T-helper 1 cell (primary cell): ENCODE data around the gene RALGAPB.
"Not testable (repeated sequence)": the region's sequence is repeated elsewhere in the genome, so short reads cannot be mapped to it uniquely, and the experiment has no call there.

Experiments
- DNase-seq, 5 donors: peaks; one replicate each; pipeline ENCODE4 v3.0.0-alpha.2; 2012 to 2020

Gene RALGAPB

DNA sequence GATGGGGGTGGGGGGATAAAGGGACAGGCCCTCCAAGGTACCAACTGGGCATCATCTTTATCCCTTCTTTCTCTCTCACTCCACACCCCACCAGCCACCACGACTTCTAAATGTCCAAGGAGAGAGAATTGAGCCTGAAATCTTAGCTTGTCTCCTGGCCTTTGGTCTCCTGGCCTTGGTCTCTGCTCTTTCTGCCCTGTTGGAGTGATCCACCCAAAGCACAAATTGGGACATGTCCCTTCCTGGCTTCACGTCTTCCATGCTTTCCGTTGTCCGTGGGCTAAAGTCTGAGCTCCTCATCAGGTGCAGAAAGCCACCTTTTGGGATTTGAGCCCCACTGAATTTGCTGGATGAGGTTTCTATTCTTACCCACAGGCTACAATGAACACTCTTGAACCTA lies 116.7 kb downstream of the RALGAPB start:
- DNase-seq, result no peak

DNA sequence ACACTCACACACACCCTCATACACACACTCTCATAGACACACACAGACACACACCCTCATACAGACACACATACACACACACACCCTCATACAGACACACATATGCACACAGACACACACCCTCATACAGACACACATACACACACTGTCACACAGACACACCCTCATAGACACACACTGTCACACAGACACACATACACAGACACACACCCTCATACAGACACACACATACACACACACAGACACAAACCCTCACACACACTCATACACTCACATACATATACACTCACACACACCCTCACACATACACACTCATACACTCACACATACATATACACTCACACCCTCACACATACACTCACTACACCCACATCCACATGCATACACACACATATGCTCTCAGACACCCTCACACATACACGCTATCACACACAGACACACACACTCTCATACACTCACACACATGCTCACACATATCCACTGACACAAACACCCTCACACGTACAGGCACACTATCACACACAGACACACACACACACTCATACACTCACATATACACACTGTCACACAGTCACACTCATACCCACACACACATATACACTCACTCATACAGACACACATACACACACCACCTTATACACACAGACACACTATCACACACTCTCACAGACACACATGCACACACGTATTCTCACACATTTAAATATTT lies 117.5 kb downstream of the RALGAPB start:
- no peak for DNase-seq

DNA sequence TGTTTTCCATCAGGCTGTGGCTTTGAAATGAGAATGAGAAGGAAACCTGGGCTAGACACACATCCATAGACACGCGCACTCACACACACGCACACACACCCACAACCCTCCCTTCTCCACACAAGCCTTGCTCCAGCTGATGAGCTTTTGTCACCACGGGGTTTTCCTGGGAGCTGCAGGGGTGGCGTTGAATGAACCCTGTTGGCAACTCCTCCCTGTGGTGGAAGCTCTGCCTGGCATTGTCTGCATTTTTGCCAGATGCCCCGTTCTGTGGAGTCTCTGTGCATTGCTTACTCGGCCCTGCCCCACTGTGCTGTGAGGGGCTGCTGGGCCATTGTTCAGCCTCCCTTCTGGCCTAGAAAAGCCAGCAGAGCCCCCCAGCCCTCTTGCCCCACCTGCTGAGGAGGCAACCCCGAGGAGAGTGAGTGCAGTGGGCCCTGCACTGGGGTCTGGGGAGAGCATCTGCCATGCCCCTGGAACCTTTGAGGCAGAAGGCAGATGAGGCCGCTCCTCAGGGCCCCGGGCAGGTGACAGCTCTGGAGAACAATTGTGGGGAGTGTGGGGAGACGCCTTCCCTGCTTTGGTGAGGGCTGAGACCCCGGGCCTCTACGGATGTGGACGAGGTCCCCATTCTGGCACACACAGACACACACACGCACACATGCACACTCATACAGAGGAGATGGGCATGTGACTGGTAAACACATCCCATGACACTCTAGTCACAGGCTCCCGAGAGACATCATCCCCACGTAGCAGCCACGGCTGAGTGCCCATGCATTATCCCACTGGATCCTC lies 118.2 kb downstream of the RALGAPB start:
- no peak for DNase-seq

DNA sequence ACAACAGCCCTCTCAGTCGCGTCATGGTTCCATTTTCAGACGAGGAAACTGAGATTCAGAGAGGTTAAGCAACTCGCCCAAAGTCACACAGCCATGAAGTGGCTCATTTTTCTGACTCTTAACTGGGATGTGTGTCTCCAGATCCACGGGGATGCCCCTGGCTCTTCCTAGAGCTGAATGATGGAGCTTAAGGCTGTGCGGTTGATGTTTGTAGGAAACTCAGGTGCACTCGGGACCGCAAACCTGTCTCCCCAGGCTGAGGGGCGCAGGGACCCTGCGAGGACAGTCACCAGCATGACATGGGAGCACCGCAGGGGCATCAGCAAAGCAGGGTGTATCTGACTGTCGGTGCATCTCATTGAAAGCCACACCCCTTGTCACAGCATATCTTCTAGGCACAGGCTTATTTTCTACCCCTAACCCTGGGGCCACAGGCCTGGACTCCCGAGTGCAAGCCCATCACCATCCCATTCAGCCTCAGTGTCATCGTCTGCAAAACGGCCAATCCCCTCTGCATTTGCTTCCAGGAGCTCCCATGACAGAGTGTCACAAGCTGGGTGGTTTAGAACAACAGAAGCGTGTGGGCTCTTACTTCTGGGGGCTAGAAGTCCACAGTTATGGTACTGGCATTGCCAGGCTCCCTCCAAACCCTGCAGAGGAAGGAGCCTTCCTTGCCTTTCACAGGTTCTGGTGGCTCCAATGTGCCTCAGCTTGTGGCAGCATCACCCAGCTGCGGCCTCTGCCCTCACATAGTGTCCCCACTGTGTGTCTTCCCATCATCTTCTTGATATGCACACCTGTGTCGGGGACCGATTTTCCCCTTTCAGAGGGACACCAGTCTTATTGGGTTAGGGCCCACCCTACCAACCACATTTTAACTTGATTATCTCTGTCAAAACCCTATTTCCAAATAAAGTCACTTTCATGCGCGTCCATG lies 119.1 kb downstream of the RALGAPB start:
- DNase-seq, result no peak

DNA sequence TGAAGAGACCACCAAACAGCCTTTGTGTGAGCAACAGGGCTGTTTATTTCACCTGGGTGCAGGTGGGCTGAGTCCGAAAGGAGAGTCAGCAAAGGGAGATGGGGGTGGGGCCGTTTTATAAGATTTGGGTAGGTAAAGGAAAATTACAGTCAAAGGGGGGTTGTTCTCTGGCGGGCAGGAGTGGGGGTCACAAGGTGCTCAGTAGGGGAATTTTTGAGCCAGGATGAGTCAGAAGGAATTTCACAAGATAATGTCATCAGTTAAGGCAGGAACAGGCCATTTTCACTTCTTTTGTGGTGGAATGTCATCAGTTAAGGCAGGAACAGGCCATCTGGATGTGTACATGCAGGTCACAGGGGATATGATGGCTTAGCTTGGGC lies 119.8 kb downstream of the RALGAPB start:
- not testable (repeated sequence) for DNase-seq

DNA sequence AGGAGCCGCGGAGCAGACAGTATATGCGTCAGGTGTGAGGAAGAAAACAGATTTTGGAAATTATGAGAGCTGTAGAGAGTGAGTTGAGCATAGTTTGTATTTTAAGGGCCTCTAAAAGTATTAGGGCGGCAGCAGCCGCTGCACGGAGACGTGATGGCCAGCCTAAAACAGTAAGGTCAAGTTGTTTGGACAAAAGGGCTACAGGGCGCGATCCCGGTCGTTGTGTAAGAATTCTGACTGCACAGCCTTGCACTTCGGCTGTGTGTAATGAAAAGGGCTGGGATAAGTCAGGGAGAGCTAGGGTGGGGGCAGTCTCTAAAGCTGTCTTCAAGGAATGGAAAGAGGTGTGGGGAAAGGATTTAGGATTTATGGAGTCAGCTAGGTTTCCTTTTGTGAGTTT lies 121.6 kb downstream of the RALGAPB start:
- DNase-seq, result not testable (repeated sequence)

DNA sequence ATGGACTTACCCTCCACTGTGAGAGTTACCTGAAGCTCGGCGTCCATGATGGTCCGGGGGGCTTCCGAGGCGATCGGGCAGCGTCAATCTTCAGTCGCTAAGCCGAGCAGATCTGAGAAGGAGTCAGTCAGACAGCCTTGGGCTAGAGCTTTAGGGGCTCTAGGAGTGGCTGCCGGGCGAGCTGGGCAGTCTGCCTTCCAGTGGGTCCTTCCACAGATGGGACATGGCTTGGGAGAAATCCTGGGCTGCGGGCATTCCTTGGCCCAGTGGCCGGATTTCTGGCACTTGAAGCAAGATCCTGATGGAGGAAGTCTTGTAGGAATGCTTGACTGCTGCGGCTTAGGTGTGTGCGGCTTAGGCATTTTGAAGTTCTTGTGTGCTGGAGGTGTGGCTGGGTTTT lies 123.2 kb downstream of the RALGAPB start:
- DNase-seq, result not testable (repeated sequence)

DNA sequence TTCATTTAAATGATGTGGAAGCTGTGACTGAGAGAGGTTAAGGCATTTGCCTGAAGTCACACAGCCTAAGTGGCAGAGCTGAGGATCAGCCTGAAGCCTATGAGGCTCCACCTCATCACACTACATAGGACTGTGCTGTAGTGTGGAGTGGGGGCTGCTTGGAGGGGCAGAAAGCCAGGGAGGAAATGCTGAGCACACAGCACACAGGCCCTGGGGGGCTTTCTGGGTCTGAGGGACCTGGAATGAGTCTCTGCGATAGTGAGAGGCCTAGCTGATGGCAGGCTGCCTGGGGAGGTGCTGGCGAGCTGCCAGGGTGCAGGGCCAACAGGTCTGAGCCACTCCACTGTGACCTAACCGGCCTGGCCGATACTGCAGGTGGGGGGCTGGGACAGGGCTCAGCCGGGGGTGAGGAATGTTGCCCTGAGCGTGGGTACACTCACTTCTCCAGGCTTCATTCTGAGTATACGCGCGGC lies 126.8 kb downstream of the RALGAPB start:
- no peak for DNase-seq

DNA sequence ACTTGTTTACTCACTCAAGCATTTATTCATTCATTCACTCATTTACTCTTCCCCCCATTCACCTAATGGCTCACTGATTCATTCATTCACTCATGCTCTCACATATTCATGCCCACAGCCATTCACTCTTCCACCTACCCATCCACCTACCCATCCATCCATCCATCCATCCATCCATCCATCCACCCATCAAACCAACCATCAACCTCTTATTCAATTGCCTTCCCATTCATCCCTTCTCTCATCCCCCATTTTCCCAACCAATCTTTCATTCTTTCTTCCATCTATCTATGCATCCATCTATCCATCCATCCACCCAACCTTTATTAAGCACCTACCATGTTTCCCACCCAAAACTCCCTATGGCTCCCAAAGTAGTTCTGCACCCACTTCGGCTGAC lies 127.4 kb downstream of the RALGAPB start:
- DNase-seq, result no peak

DNA sequence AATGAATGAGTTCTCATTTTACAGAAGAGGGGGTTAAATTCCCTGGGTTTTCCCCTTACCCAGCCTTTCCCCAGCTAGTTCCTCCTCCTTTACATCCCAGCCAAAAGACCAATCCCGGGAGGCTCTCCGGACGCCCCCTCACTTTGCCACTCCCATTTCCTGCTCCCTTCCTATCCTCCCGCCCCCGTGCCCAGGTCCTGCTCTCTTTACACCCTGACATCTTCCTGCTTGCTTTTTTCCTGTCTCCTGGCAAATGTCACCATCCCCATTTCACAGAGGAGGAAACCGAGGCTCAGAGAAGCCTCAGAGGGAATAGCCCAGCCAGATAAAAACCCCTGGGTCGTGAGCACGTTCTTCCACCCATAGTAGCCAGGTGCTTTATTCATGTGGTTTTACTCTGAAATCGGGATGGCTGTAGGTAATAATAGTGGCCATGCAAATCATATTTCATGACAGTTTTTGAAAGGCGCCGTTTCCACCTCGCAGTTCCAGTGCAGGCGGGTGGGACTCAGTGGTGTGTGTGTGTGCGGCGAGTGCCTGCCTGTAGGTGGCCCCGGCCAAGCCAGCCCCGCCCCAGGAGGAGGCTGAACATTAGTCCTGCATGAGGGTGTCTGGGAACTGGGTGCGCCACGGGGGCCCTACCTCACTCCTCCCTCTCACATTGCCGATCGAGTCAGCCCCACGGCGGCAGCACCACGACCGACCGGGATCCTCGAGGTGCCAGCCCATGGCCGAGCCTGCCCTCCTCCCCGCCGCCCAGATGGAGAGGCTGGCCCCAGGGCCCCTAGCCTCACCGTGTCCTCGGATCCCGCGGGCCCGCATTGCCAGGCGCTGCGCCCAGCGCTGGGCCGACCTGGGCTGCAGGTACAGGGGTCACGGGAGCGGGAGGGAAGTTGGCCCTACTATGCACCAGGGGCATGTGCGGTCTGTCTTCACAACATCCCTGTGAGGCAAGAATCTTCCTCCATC lies 128.9 kb downstream of the RALGAPB start, which contains the start of gene ARHGAP40:
TSS of gene ARHGAP40 (plus strand) at position 594 of the 969 bp plus-strand sequence.
- no peak for DNase-seq

DNA sequence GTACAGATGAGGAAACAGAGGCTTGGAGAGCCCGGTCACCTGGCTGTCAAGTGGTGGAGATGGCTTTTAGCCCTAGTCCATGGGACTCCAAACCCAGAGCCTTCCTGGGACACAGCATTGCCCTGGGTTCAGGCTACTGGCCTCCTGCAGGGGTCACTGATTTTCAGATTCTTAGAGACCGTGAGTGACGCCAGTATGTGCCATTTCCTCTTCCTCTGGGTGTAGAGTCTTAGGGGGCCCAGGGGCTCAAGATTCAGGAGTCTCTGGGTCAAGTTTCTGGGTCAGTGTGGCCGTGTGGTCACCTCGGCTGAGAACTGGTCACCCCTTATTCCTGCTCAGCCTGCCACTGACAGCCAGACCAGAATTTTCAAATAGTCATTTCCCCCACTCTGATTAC lies 129.5 kb downstream of the RALGAPB start:
- DNase-seq, result no peak

DNA sequence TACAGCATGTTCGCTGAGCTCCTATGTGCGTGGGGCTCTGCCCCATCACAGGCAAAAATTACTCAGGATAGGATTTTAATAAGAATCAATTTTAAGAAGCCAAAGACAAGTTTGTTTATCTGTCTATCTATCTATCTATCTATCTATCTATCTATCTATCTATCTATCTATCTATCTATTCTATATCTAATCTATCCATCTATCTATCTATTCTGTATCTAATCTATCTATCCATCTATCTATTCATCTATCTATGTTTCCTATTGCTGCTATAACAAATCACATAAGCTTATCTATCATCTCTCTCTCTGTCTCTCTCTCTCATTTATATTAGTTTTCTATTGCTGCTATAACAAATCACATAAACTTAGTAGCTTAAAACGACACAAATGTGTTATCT lies 130.6 kb downstream of the RALGAPB start:
- no peak for DNase-seq

DNA sequence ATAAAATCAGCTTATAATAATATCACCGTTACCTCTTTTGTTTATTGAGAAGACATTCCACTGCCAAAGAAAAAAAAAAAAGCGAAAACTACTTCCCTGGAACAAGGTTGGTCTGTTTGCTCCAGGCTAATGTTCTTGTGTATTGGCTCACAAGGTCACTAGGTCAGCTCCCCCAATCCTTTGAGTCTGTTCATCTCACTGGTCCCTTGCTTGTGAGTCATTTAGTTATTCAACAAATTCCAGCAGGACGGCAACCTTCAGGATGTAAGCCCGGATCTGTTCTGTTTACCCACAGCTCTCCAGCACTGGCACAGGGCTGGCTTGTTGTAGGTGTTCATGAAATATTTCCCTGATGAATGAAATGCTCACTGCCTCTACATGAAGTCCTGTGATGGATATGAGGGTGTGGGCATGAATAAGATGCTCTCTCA lies 132.2 kb downstream of the RALGAPB start:
- no peak for DNase-seq

DNA sequence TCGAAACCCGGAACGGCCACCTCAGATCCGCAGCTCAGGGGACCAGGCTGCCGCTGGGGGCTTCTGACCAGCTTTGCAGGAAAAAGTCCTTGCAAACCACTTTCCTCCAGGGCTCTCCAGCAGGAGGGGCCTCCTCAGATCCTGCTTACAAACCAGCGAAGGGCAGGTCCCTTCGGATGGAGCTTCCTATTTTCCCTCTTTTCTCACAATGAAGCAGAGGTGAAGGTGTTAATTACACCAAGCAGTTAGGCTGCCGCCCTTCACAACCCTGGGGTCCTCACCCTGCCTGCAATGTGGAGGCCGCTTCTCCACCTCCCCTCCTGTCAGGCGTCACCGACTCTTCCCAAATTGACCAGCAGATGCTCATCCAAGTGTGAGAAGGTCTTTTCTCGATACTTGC lies 134.7 kb downstream of the RALGAPB start:
- no peak for DNase-seq

DNA sequence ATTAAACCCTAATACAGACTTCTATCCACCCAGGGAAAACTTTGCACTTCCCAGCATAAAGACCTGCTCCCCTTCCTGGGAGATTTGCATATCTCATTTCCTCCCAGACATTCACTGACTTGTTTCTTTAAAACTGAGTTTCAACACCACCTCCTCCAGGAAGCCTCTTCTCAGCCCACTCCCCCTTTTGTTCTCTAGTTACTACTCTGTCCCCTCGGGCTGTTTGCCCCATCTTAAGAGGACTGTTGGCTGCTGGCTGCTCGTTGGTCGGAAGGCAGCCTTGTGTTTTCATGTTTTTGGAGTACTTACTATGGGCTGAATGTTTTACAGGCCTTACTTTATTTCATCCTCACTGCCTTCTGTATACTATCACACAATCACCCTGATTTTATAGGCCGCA lies 135.5 kb downstream of the RALGAPB start:
- DNase-seq, result no peak

DNA sequence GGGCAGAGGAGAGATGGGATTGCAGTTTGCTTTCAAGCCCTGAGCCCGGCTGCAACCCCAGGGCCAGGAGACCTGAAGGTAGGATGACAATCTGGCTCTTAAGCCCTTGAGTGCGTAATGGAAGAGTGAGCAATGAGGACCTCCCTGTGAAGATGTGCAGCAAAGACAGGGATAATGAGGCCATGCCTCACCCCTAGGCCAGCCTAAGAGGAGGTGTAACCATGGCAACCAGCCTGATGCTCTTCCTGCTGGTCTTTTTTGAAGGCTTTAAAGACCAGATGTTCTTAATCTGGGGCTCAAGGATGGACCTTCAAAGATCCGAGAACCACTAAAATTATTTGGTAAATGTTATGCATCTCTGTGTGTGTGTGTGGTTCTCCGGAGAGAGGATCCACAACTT lies 137.2 kb downstream of the RALGAPB start:
- no peak for DNase-seq

DNA sequence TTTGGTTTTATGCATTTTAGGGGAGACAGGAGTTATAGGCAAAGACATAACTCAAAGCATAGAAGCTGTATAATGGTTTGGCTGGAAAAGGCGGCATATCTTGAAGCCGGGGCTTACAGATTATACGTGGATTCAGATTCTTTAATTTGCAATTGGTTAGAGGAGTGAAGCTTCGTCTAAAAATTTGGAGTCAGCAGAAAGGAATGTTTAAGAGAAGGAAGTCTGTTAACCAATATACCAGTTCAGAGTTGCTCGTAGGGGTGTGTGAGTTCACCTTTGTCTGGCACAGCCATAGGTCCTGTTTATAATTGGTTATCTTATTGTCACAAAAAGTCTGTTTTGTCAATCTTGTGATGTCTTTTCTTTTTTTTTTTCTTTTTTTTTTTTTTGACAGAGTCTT lies 137.9 kb downstream of the RALGAPB start:
- no peak for DNase-seq

DNA sequence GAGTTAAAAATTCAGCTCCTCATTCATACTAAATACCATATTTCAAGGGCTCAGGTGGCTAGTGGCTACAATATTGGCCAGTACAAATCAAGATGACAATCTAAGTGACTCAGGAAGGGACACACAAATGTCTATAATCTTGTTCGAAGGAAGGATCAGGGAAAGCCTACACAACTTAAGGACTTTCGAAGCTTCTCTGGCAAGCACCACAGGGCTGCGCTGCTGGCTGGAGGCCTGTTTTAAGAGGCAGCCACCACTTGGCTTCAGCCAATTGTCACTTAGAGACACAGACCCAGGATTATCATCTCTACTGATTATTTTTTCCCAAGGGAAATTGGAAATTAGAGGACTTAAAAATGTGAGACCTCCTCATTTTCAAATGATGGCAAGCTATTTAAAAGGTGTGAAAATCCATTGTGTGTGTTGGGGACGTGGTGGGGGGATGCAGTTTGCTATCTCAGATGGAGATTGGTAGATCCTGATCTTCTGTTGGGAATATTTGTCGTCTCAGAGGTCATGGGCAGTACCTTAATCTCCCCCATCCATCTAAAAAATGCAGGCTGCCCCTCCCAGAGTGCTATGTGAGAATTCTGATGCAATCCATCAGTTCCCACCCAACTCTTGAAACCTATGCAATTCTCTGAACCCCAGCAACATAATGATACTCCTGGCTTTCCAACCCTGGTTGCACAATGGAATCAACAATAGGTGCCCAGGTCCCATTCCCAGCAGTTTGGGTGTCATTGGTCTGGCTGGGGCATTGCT lies 140.3 kb downstream of the RALGAPB start:
- no peak for DNase-seq

DNA sequence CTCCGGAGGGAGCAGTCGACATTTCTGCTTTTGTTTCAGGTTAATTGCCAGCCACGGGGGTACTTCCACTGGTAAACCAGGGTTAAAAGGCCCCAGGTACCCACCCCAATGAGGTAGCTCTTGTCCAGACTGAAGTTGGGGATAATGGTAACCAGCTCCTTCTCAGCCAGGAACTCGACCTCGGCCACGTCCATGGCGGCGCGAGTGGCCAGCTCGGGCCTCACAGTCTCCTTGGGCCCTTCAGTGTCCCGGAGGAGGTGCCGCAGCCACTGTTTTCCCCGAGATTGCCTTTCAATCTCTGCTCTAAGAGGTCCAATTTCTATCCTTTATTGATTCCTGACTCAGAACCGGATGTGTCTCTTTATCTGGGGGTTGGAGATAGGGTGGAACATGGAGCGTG lies 142.6 kb downstream of the RALGAPB start:
- no peak for DNase-seq

DNA sequence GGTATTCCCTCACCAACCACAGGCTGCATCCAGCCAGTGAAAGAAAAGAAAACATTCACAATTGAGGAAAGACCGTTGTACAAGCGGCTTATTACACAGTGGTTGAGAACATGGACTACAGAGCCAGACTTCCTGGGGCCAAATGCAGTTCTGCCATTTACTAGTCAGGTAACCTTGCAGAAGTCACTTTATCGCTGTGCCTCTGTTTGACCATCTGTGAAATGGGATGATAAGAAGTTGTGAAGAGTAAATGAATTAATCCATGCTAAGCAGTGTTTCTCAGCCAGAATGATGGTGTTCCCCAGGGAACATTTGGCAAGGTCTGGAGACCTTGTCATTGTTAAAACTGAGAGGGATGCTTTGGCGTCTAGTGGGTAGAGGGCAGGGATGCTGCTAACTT lies 143.8 kb downstream of the RALGAPB start:
- no peak for DNase-seq
